Activated CD8-positive, alpha-beta memory T cell treated with anti-CD3 and anti-CD28 coated beads, Interleukin-2, amount 10 ng/mL, durations not matched to agents 7 days and 5 days (primary cell): ENCODE measurements around the gene CLIP2. TPM values are rescaled to one million over a fixed set of nuclear protein-coding genes. Genes with fewer than 3 reads are reported as not detected.
"Not testable (repeated sequence)": the region's sequence is repeated elsewhere in the genome, so short reads cannot be mapped to it uniquely, and the experiment has no call there.

ENCODE experiments used
- ATAC-seq: fragments of 150-1000 bp; cut with Tn5 transposase; one replicate; pipeline ENCODE4 v1.10.0; 2021; ENCODE audit warnings: moderate library complexity
- CTCF ChIA-PET: fragments of 350-600 bp; sonication (Branson Sonifier 250); formaldehyde crosslinking; loops from one replicate; lab custom pipeline; 2021; ENCODE audit warnings: antibody characterized with exemption; lab: Charles Lee
- DNase-seq: peaks from one replicate; pipeline ENCODE4 v3.0.0-alpha.2; 2020
- H3K27ac Mint-ChIP-seq: one replicate; pipeline ENCODE4 v1.8.0; 2021; ENCODE audit warnings: mild to moderate bottlenecking, mixed read lengths
- H3K27me3 Mint-ChIP-seq: one replicate; pipeline ENCODE4 v1.8.0; 2021; ENCODE audit warnings: mixed read lengths
- H3K36me3 Mint-ChIP-seq: one replicate; pipeline ENCODE4 v1.8.0; 2021; ENCODE audit warnings: mild to moderate bottlenecking, mixed read lengths
- H3K4me1 Mint-ChIP-seq: one replicate; pipeline ENCODE4 v1.8.0; 2021; ENCODE audit warnings: mixed read lengths
- H3K4me3 Mint-ChIP-seq: one replicate; pipeline ENCODE4 v1.8.0; 2021; ENCODE audit warnings: mild to moderate bottlenecking, moderate library complexity, mixed read lengths
- H3K9me3 Mint-ChIP-seq: one replicate; pipeline ENCODE4 v1.8.0; 2022; ENCODE audit warnings: low read depth, mixed read lengths
- total RNA-seq, 2 experiments: library from RNA; stranded (reverse); gene quantifications; one replicate each; pipeline ENCODE4 v1.2.3, GENCODE V29; 2021

Gene CLIP2
- total RNA-seq, 2 experiments from 2014 or later: 1.9 to 4.6 TPM

GRCh38 chr7:74414595-74415333 lies 125.6 kb downstream of the CLIP2 start:
- H3K4me3 Mint-ChIP-seq, H3K27me3 Mint-ChIP-seq, H3K36me3 Mint-ChIP-seq, ATAC-seq, H3K9me3 Mint-ChIP-seq, DNase-seq, H3K4me1 Mint-ChIP-seq, H3K27ac Mint-ChIP-seq, CTCF ChIA-PET: not testable (repeated sequence)

GRCh38 chr7:74417419-74417971 lies 128.3 kb downstream of the CLIP2 start:
- H3K27me3 Mint-ChIP-seq: no peaks in the 10 kb centered on the region
- no peaks in the 10 kb centered on the region for H3K9me3 Mint-ChIP-seq
- H3K4me1 Mint-ChIP-seq: no peaks in the 10 kb centered on the region
- H3K36me3 Mint-ChIP-seq: no peaks in the 10 kb centered on the region
- ATAC-seq (peak; percentile 57), DNase-seq (peak; percentile 58)
- no peak overlapping the region for H3K27ac Mint-ChIP-seq
- H3K4me3 Mint-ChIP-seq: no peak overlapping the region
- CTCF ChIA-PET: interaction anchor here (0.6 to 1.8 kb wide), 11 partner anchors 10 to 629 kb away, joined by 3 to 15 read pairs (median 4); partner anchors contain the start of gene GTF2I

GRCh38 chr7:74418076-74418475 lies 128.9 kb downstream of the CLIP2 start:
- DNase-seq: no peak

GRCh38 chr7:74418538-74418937 lies 129.3 kb downstream of the CLIP2 start:
- Mint-ChIP-seq H3K27me3 (no peaks in the 10 kb centered on the region), H3K27ac (no peak overlapping the region), H3K9me3 (no peaks in the 10 kb centered on the region), H3K36me3 (no peaks in the 10 kb centered on the region), H3K4me1 (no peaks in the 10 kb centered on the region), H3K4me3 (no peak overlapping the region)
- CTCF ChIA-PET: interaction anchor here (0.9 to 1.4 kb wide), 5 partner anchors 11 to 628 kb away, joined by 3 to 15 read pairs (median 3); no protein-coding TSS in a partner anchor
- ATAC-seq (no peak), DNase-seq (no peak)

More at GRCh38 chr7:74418076-74418475, 128.9 kb downstream of the CLIP2 start:
- H3K36me3 Mint-ChIP-seq: no peaks in the 10 kb centered on the region
- H3K4me3 Mint-ChIP-seq: no peak overlapping the region
- CTCF ChIA-PET: interaction anchor here (0.9 to 1.8 kb wide), 10 partner anchors 11 to 629 kb away, joined by 3 to 15 read pairs (median 4); no protein-coding TSS in a partner anchor
- ATAC-seq: no peak
- no peaks in the 10 kb centered on the region for H3K9me3 Mint-ChIP-seq
- H3K4me1 Mint-ChIP-seq: no peaks in the 10 kb centered on the region
- no peaks in the 10 kb centered on the region for H3K27me3 Mint-ChIP-seq
- H3K27ac Mint-ChIP-seq: no peak overlapping the region

- H3K27ac Mint-ChIP-seq, H3K27me3 Mint-ChIP-seq, H3K36me3 Mint-ChIP-seq, ATAC-seq, DNase-seq, H3K9me3 Mint-ChIP-seq, H3K4me1 Mint-ChIP-seq, H3K4me3 Mint-ChIP-seq: not testable (repeated sequence)
- CTCF ChIA-PET: interaction anchor here (0.9 to 1.0 kb wide), 3 partner anchors 12 to 625 kb away, joined by 3 to 5 read pairs (median 3); no protein-coding TSS in a partner anchor
Measured at GRCh38 chr7:74419232-74419631, 130.0 kb downstream of the CLIP2 start.

- no peaks in the 10 kb centered on the region for H3K36me3 Mint-ChIP-seq
- no peaks in the 10 kb centered on the region for H3K9me3 Mint-ChIP-seq
- no peaks in the 10 kb centered on the region for H3K27me3 Mint-ChIP-seq
- DNase-seq (no peak), ATAC-seq (no peak)
- no peak overlapping the region for H3K27ac Mint-ChIP-seq
- CTCF ChIA-PET: interaction anchor here (0.9 to 2.3 kb wide), 3 partner anchors 13 to 624 kb away, joined by 3 to 7 read pairs (median 3); no protein-coding TSS in a partner anchor
- H3K4me3 Mint-ChIP-seq: no peak overlapping the region
- H3K4me1 Mint-ChIP-seq: no peaks in the 10 kb centered on the region
Measured at GRCh38 chr7:74420006-74420405, 130.8 kb downstream of the CLIP2 start.

- Mint-ChIP-seq H3K27me3 (no peaks in the 10 kb centered on the region), H3K27ac (no peak overlapping the region), H3K4me1 (no peaks in the 10 kb centered on the region), H3K9me3 (no peaks in the 10 kb centered on the region), H3K36me3 (no peaks in the 10 kb centered on the region), H3K4me3 (no peak overlapping the region)
- ATAC-seq: no peak
- CTCF ChIA-PET: interaction anchor here (0.6 kb wide), 1 partner anchor 197 kb away, joined by 4 read pairs; no protein-coding TSS in a partner anchor
- no peak for DNase-seq
Measured at GRCh38 chr7:74424291-74424880, 135.2 kb downstream of the CLIP2 start.

GRCh38 chr7:74428023-74428422 lies 138.8 kb downstream of the CLIP2 start:
- H3K27ac Mint-ChIP-seq: no peak overlapping the region
- H3K9me3 Mint-ChIP-seq: no peaks in the 10 kb centered on the region
- ATAC-seq (no peak), DNase-seq (no peak)
- no peaks in the 10 kb centered on the region for H3K27me3 Mint-ChIP-seq
- no peak overlapping the region for H3K4me3 Mint-ChIP-seq
- CTCF ChIA-PET: interaction anchor here (0.6 to 1.4 kb wide), 3 partner anchors 22 to 138 kb away, joined by 3 to 5 read pairs (median 3); no protein-coding TSS in a partner anchor
- no peaks in the 10 kb centered on the region for H3K4me1 Mint-ChIP-seq
- H3K36me3 Mint-ChIP-seq: no peaks in the 10 kb centered on the region

GRCh38 chr7:74429153-74429747 lies 140.0 kb downstream of the CLIP2 start:
- DNase-seq (no peak), ATAC-seq (no peak)
- H3K27me3 Mint-ChIP-seq: no peaks in the 10 kb centered on the region
- CTCF ChIA-PET: interaction anchor here (1.4 kb wide), 1 partner anchor 23 kb away, joined by 3 read pairs; no protein-coding TSS in a partner anchor
- H3K9me3 Mint-ChIP-seq: no peaks in the 10 kb centered on the region
- H3K27ac Mint-ChIP-seq: no peak overlapping the region
- H3K4me3 Mint-ChIP-seq: no peak overlapping the region
- H3K4me1 Mint-ChIP-seq: no peaks in the 10 kb centered on the region
- no peaks in the 10 kb centered on the region for H3K36me3 Mint-ChIP-seq

- H3K9me3 Mint-ChIP-seq, H3K4me3 Mint-ChIP-seq, CTCF ChIA-PET, DNase-seq, H3K27me3 Mint-ChIP-seq, H3K4me1 Mint-ChIP-seq, H3K36me3 Mint-ChIP-seq, H3K27ac Mint-ChIP-seq, ATAC-seq: not testable (repeated sequence)
Measured at GRCh38 chr7:74430409-74430808, 141.2 kb downstream of the CLIP2 start.

- no peaks in the 10 kb centered on the region for H3K9me3 Mint-ChIP-seq
- DNase-seq: no peak
- CTCF ChIA-PET: interaction anchor here (1.4 kb wide), 1 partner anchor 18 kb away, joined by 3 read pairs; no protein-coding TSS in a partner anchor
Measured at GRCh38 chr7:74430961-74431466, 141.8 kb downstream of the CLIP2 start.

GRCh38 chr7:74437291-74437571 lies 148.0 kb downstream of the CLIP2 start:
- H3K4me3 Mint-ChIP-seq, H3K36me3 Mint-ChIP-seq, H3K9me3 Mint-ChIP-seq, H3K27ac Mint-ChIP-seq, H3K27me3 Mint-ChIP-seq, H3K4me1 Mint-ChIP-seq, DNase-seq, ATAC-seq: not testable (repeated sequence)
- CTCF ChIA-PET: interaction anchor here (0.9 kb wide), 1 partner anchor 20 kb away, joined by 4 read pairs; no protein-coding TSS in a partner anchor

More at GRCh38 chr7:74430961-74431466, 141.8 kb downstream of the CLIP2 start:
- Mint-ChIP-seq H3K4me1 (no peaks in the 10 kb centered on the region), H3K4me3 (no peak overlapping the region), H3K27ac (no peak overlapping the region), H3K27me3 (no peaks in the 10 kb centered on the region), H3K36me3 (no peaks in the 10 kb centered on the region)
- ATAC-seq: no peak

GRCh38 chr7:74438327-74438726 lies 149.1 kb downstream of the CLIP2 start:
- Mint-ChIP-seq H3K4me1 (no peaks in the 10 kb centered on the region), H3K9me3 (peaks cover 2% of the 10 kb centered on the region), H3K27ac (no peak overlapping the region), H3K27me3 (peaks cover 2% of the 10 kb centered on the region), H3K36me3 (peaks cover 2% of the 10 kb centered on the region), H3K4me3 (no peak overlapping the region)
- DNase-seq: no peak
- CTCF ChIA-PET: interaction anchor here (1.1 kb wide), 1 partner anchor 21 kb away, joined by 4 read pairs; no protein-coding TSS in a partner anchor
- no peak for ATAC-seq
